NOMO-1 treated with DMSO at 0.1 percent for 48 hours (cell line): ENCODE results near the gene NNT.
"Not testable (repeated sequence)": the region's sequence is repeated elsewhere in the genome, so short reads cannot be mapped to it uniquely, and the experiment has no call there.

Experiments
- DNase-seq: peaks from one replicate; lab custom pipeline; 2025; ENCODE audit not compliant: unreplicated experiment; lab: John Stamatoyannopoulos, UW

Gene NNT

DNA sequence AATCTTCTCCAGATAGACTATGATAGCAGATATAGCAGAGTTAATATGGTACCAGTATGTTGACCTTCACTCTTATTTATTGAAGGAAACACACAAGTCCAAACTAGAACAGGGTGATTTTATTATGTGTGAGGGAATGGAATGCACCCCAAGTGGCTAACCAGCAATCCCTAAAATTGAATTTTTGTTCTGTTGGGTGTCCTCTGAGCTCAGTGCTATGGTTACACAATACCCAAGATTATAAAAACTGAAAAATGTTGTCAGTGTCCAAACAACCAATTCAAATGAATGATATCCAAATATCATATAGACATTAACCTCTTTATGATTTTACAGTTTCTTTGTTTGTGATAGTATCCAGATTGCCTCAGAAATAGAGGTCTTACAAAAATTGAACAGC is 60.9 kb downstream of the NNT start:
- no peak for DNase-seq

DNA sequence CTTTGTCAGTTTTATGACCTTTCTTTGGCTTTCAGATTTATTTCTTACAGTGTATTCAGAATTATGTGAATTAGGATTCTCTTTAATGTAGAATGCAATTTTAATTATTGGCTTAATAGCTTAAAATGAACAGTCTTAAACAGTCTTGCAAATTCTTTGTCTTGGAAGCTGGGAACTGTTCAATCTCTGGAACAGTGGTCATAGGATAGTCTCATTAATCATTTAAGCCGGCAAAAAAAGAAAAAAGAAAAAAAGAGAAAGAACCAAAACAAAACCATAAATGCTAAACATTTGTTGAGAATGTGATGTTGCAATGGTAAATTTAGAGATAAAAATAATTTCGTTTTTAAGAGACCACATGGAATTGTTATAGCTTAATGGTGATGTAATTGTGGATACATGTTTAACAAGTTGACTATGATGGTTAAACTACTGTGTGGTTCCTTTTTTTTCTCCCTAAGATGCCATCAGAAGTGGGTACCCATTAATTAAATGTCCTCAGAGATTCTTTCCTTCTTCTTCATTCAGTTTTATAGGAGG is 61.6 kb downstream of the NNT start:
- no peak for DNase-seq

DNA sequence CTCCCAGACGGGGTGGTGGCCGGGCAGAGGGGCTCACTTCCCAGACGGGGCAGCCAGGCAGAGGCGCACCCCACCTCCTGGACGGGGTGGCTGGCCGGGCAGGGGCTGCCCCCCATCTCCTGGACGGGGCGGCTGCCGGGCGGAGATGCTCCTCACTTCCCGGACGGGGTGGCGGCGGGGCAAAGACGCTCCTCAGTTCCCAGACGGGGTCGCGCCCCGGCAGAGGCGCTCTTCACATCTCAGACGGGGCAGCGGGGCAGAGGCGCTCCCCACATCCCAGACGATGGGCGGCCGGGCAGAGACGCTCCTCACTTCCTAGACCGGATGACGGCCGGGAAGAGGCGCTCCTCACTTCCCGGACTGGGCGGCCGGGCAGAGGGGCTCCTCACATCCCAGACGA is 62.8 kb downstream of the NNT start:
- not testable (repeated sequence) for DNase-seq

DNA sequence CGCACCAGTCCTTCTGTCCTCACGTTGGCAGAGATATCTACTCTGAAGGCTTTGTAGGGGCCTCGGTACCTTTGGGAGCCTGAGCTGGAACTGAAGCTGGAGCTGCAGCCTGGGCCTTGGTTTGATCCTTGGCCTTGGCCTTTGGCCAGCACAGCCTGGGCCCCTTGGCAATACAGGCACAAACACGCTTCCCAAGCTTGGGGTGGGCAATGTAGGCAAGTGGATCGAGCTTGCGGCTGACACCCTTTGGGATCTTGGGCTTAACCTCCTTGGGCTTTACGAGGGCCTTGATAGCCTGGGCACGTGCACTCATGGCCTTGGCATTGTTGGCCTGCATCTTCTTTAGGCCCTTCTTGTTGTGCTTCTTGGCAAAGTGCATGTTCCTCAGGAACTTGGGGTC is 63.7 kb downstream of the NNT start:
- DNase-seq, result not testable (repeated sequence)

DNA sequence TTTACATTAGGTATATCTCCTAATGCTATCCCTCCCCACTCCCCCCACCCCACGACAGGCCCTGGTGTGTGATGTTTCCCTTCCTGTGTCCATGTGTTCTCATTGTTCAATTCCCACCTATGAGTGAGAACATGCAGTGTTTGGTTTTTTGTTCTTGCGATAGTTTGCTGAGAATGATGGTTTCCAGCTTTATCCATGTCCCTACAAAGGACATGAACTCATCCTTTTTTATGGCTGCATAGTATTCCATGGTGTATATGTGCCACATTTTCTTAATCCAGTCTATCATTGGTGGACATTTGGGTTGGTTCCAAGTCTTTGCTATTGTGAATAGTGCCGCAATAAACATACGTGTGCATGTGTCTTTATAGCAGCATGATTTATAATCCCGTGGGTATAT is 64.4 kb downstream of the NNT start:
- DNase-seq, result not testable (repeated sequence)

DNA sequence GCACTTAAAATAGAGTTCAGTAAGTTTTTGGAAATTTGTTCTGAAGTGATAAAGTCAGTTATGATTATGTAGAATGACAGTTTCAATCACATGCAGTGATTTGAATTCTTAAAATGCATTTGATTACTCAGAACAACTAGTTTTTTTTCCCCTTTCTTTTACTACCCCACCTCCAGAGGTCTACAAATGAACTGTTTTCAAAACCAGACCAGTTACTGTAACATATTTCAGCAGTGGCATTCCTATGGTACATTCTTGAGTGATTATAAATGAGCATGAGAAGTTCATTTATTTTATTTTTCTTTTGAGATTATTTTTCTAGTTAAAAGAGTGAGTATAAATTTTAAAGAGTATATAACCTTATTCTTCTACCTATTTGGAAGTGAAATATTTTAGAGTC is 71.6 kb downstream of the NNT start:
- no peak for DNase-seq

DNA sequence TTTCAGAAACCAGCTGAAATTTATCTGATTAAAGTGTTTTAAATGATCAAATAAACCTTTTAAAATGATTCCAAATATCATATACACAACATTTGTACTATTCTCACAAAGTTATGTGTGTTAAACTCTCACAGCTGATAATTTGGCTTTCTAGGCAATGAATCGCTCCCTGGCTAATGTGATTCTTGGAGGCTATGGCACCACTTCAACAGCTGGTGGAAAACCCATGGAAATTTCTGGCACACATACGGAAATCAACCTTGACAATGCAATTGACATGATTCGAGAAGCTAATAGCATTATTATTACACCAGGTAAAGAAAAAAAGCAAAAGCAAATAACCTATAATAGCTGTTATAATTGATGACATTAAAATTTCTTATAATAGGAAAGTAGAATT is 72.4 kb downstream of the NNT start:
- no peak for DNase-seq

DNA sequence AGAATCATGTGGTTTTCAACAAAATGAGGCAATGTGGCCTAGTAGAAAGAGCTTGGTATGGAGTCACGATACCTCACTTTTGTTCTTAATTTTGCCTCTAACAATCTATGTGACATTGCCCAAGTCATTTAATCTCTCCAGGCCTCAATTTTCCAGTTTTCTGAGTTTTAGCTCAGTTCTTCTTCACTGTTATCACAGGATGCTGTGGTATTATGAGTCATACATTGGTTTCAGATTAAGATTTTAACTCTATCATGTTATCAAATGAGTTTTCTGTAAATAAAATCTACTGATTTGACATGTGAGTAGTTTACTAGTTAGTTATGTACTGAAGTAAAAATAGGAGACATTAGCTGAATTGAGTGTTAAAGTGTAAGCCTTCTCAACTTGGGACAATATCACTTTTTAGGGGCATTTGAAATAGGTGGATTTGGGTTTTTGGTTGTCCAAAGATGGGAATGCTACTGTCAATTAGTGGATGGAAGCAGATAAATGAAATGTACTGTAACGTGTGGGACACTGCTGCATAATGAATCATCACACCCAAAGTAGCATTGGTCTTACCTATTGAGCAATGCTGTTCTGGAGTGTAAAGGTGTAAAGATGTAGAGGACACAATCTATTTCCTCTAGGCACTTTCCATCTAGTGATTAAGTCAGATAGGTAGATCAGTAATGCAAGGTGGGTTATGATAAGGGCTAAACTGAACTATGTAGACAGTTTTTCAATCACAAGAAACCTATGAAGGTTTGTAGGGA is 73.3 kb downstream of the NNT start:
- no peak for DNase-seq

DNA sequence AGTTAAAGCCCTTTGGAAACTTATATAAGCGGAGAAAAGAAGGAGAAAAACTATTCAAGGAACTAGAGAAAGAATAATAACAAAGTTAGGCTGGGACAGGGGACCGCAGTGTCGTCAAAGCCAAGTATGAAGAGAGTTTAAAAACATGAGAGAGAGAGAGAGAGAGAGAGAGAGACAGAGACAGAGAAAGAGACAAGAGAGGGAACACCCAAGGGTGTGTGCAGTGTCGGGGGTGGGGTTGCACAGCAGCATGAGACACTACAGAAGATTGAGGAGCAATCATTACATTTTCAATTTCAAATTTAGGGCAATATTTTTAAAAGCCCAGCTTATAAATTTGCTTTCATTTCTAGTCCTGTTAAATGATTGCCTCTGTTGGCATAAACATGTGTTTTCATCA is 74.3 kb downstream of the NNT start:
- DNase-seq, result no peak

DNA sequence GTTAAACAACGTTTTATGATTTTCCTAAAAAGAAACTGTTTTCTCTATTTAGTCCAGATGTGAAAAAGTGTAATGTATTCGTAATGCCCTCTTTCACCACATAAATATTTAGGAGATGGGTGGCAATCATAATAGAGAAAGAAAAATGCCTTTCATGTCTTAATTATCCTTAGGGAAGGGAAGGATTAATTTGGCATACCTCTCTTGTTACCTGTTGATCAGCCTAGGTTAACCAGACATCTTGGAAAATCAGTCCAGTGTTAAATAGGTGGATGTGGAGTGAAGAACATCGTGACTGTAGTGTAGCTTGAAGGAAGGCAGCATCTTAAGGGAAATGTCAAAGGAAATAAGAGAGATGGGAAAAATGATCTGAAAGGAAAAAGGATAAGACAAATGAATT is 76.2 kb downstream of the NNT start:
- DNase-seq, result no peak

DNA sequence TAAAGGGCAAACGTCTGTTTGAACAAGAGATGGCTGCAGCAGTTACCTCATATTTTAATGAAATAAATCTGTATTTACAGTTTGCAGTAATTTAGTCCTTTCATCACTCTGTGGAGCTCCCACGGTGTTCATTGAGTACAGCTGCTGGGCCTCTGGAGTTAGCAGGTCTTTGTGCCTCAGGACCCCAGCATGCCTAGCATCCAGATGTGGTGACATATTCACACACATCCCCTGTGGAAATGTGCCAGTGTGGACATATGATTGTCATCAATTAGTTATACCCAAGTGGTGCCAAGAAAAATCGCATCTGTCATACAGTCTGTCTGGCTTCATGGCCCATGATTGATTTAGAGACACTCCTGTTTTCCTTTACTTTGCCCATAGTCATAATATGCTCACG is 77.3 kb downstream of the NNT start:
- no peak for DNase-seq

DNA sequence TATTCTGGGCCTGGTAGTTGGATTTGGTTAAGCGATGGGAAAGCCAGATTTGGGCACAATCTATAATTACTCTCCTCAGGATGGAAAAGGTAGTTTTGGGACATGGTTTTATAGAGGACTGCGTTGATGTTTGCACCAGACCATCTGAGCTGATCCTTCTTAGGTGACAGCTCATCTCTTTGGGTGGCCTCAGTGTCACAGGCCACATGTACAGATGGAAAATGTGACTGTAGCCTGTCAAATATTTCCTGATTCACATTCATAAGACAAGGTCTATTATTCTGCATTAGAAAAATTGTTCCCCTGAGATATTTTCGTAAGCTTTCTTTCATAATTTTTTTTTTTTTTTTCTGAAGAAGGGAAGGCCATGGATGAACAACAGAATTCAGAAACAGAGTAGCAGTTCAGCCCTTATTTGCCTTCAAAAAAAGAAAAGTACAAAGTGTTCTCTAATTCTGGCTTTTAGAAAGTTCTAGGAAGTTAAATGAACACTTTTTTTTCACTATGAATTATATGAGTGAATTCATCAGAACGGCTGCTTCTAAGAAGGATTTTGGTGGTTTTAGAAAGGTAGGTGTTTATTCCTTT is 81.0 kb downstream of the NNT start:
- no peak for DNase-seq

DNA sequence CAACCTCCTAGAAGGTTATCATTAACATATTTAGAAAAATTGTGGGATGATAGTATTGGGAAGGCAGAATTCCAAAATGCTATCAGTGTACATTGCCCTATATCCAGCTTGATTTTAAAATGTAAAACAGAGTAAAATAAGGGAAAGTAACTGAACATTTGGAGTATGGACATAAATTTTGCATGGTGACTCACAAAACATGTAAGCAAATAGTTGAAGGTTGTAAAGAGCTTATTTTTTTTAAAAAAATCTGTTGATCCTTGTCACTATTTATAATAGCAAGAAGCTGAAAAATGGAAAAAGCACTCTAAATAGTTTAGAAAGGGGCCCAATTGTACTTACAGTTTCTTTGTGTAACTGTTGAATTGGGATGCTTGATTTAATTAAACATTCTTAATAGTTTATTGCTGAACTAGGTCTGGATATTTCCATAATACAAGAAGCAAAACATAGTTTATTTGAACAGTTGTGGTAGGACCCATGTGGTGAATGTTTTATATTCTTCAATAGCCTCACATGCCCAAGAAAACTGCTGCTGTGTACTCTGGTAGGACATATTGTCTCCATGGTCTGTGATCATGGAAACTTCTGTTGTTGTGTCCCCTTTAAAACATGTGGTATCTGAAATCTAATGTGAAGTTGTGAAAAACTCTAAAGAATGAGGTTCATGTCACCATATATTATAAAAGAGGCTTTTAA is 82.4 kb downstream of the NNT start:
- DNase-seq, result no peak

DNA sequence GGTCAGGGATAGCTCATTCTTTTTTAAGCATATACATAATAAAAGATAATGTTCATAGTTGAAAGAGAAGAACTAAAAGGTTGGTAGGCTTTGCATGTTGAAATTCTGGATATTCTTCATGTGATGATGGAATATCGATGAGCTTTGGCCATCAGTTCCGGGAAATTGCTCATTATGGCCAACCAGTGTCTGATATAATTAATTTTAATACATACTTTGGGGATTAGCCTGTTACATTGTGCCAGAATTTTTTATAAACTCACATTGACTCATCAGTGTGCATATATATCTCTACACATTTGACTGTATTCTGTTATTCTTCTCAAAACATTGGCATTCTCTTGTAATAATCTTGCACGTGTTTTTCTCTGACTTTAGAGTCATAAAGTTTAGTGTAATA is 84.3 kb downstream of the NNT start:
- DNase-seq, result no peak

DNA sequence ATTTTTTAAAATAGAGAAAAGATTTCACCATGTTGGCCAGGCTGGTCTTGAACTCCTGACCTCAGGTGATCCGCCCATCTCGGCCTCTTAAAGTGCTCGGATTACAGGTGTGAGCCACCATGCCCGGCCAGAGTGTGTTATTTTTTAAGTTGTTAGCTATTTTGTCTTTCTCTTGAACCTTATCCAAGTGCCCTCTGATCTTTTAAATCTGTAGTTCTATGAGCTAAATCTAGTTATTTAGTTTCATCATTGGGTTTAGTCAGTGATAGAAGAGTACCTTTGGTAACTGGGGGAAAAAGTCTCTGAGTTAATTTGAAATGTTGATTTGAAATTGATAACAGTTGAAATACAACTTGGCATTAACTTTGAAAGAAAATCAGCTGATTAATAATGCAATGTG is 88.3 kb downstream of the NNT start:
- DNase-seq, result no peak

DNA sequence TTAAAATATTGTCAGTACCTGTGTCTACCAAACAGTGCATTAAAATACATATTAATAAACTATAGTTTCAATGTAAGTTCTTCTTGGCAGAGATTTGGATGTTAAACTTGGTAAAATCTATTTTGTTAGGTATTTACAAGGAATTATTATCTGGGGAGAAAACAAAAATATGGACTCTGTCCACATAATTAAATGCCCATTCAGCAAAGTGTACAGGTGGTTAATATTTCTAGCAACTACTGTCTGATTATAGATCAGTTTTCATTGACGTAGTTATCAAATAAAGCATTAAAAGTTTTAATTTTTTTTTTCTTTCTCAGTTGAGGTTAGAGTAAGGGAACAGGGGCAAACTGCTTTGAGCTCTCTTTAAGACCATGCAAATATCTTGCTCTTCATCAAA is 88.9 kb downstream of the NNT start:
- no peak for DNase-seq

DNA sequence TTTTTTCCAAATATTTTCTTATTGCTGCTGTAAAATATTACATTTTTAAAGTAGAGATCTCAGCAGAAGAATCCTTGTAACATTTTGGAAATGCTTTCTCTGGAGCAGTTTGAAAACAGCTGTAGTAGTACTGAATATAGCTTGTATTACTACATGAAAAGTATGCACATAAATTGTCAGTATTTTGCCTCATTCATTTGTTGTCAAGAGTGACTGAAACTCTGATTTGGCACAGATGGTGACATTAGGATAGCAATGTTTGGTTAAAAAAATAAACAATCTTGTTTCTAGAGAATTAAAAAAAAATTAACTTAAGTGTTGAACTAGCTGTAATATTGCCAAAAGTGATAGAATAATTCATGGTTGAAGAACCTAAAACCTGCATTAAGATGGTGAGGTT is 90.4 kb downstream of the NNT start:
- no peak for DNase-seq

DNA sequence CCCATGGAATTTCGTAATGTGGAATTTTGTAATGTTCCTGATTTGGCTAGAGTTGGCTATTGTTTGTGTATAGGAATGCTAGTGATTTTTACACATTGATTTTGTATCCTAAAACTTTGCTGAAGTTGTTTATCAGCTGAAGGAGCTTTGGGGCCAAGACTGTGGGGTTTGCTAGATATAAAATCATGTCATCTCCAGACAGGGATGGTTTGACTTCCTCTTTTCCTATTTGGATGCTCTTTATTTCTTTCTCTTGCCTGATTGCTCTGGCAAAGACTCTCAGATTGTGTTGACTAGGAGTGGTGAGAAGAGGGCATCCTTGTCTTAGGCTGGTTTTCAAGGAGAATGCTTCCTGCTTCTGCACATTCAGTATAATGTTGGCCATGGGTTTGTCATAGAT is 91.0 kb downstream of the NNT start:
- DNase-seq, result no peak

DNA sequence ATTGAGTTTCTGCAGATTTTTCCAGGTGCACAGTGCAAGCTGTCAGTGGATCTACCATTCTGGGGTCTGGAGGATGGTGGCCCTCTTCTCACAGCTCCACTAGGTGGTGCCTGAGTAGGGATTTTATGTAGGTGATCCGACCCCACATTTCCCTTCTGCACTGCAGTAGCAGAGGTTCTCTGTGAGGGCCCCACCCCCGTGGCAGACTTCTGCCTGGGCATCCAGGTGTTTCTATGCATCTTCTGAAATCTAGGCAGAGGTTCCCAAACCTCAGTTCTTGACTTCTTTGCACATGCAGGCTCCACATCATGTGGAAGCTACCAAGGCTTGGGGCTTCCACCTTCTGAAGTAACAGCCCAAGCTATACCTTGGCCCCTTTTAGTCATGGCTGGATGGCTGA is 93.5 kb downstream of the NNT start:
- DNase-seq, result not testable (repeated sequence)

DNA sequence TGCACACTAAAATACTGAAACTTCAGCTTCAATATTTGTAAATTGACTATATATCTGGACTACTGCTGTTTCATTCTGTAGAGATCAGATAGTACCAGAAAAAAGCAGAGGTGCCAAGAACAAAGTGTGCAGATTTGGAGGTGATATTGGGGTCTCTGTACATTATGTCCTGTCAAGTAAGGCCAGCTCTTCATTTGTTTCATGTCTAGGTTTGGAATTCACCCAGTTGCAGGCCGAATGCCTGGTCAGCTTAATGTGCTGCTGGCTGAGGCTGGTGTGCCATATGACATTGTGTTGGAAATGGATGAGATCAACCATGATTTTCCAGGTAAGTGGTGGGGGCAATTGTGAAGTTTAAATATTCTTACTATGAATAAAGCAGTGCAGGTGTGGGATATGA is 96.9 kb downstream of the NNT start:
- no peak for DNase-seq

DNA sequence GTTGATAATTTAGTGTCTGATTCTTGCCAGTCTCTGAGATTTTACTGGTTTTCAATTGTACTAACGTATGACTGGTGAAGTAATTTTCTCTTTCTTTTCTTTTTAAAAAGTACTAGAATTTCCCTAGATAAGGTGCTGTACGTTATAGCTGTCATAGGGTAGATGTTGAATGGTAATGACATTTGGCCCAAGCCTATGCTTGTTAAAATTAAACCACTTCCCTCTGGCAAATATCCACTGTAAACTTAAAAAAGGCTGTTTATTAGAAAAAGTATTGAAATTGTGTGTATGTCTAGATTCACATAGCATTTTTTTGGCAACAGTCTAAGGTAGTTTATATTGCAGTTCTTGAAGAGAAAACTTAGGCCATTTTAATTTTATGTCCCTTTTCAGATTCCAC is 97.6 kb downstream of the NNT start:
- no peak for DNase-seq

DNA sequence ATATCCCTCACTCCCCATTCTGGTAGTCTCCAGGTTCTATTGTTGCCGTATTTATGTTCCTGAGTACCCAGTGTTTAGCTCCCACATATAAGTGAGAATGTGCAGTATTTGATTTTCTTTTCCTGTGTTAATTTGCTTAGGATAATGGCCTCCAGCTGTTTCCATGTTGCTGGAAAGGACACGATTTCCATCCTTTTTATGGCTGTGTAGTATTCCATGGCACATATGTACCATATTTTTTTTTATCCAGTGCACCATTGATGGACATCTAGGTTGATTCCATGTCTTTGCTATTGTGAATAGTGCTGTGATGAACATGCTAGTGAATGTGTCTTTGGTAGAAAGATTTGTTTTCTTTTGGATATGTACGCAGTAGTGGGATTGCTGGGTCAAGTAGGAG is 98.2 kb downstream of the NNT start:
- no peak for DNase-seq
